HG02840 (cell line): ENCODE data around the gene LENG9.

Experiments
- ATAC-seq: cut with Tn5 transposase; IDR thresholded peaks from one replicate; pipeline ENCODE4 v1.9.1; 2021; ENCODE audit warnings: mild to moderate bottlenecking, moderate library complexity, moderate number of reproducible peaks; ENCODE audit not compliant: unreplicated experiment, low FRiP score

The LENG9 gene

GRCh38 chr19:54424660-54425381, 38.8 kb downstream of the LENG9 start:
- no peak for ATAC-seq

GRCh38 chr19:54424201-54424600, 39.4 kb downstream of the LENG9 start:
- ATAC-seq, result no peak

GRCh38 chr19:54422136-54422535, 41.4 kb downstream of the LENG9 start:
- no peak for ATAC-seq

GRCh38 chr19:54421521-54421920, 42.1 kb downstream of the LENG9 start:
- no peak for ATAC-seq

GRCh38 chr19:54421169-54421516, 42.4 kb downstream of the LENG9 start:
- ATAC-seq, result no peak

GRCh38 chr19:54420383-54421168, 43.0 kb downstream of the LENG9 start:
- ATAC-seq, result no peak

- no peak for ATAC-seq
Measured at GRCh38 chr19:54420068-54420382, 43.6 kb downstream of the LENG9 start.

GRCh38 chr19:54418930-54419800, 44.4 kb downstream of the LENG9 start:
- no peak for ATAC-seq

- ATAC-seq, result no peak
Measured at GRCh38 chr19:54418030-54418929, 45.3 kb downstream of the LENG9 start.

GRCh38 chr19:54416695-54417491, 46.7 kb downstream of the LENG9 start:
- ATAC-seq, result no peak

- no peak for ATAC-seq
Measured at GRCh38 chr19:54415901-54416673, 47.5 kb downstream of the LENG9 start.

- ATAC-seq, result no peak
Measured at GRCh38 chr19:54415208-54415900, 48.2 kb downstream of the LENG9 start, which contains the start of gene TTYH1. TTYH1 (plus strand) TSS chr19:54415464; CDS start chr19:54415553, 89 bp downstream.

- ATAC-seq, result no peak
Measured at GRCh38 chr19:54414156-54414555, 49.4 kb downstream of the LENG9 start.

- ATAC-seq, result no peak
Measured at GRCh38 chr19:54412877-54413276, 50.7 kb downstream of the LENG9 start.
